GM12878 (cell line): ENCODE measurements around the gene CYYR1. TPM values are rescaled to one million over a fixed set of nuclear protein-coding genes. Genes with fewer than 3 reads are reported as not detected.

Source experiments
- ATAC-seq: fragments of 200-7000 bp; cut with Tn5 transposase; 3 replicates; pipeline ENCODE4 v1.9.1; 2020; ENCODE audit warnings: mild to moderate bottlenecking, moderate library complexity
- BruUV-seq: library from RNA; stranded (reverse); fragments of 400-500 nt; replicated peaks from 2 replicates; lab custom pipeline; 2021; lab: Mats Ljungman, UMichigan
- CTCF ChIA-PET: fragments of 300-600 bp; sonication (Branson Sonifier 250); formaldehyde crosslinking; extraction: SDS; loops from one replicate; lab custom pipeline; 2021; ENCODE audit warnings: inconsistent platforms; lab: Yijun Ruan, JAX
- POLR2A ChIA-PET: fragments of 350-600 bp; formaldehyde crosslinking; extraction: SDS; loops from one replicate; lab custom pipeline; 2021; ENCODE audit warnings: inconsistent platforms; lab: Charles Lee
- RAD21 ChIA-PET: fragments of 300-600 bp; sonication (Branson Sonifier 250); formaldehyde crosslinking; loops from one replicate; lab custom pipeline; 2023; ENCODE audit warnings: antibody characterized with exemption; ENCODE audit not compliant: unreplicated experiment; lab: Charles Lee
- SMC1A ChIA-PET: fragments of 300-600 bp; sonication (Branson Sonifier 250); formaldehyde crosslinking; loops from one replicate; lab custom pipeline; 2023; ENCODE audit not compliant: unreplicated experiment, uncharacterized antibody; lab: Charles Lee
- DNase-seq: peaks from one replicate; pipeline ENCODE4 v3.0.0-alpha.2; 2011; ENCODE audit warnings: low read depth, low spot score
- FAIRE-seq: peaks from 3 replicates; lab custom pipeline; 2011; peaks lifted over from hg19 to GRCh38; lab: Jason Lieb, UNC
- H2AFZ ChIP-seq: 2 replicates; pipeline ENCODE4 v1.6.0; 2011; ENCODE audit warnings: low read depth, low read length, control low read depth; ENCODE audit not compliant: control insufficient read depth
- H3K27ac ChIP-seq: 2 replicates; pipeline ENCODE4 v1.5.1; 2011; ENCODE audit warnings: control low read depth; ENCODE audit not compliant: control insufficient read depth, insufficient read depth
- H3K27me3 ChIP-seq, 2 experiments: replicated peaks in 1 of 2; 2 replicates each; pipeline versions ENCODE4 v1.6.0 to v1.6.1; 2011; ENCODE audit warnings: low read length in 1 of 2; ENCODE audit not compliant: control insufficient read depth in 2 of 2, insufficient read depth in 2 of 2
- H3K36me3 ChIP-seq, 2 experiments: 2 replicates each; pipeline ENCODE4 v1.5.1; 2011; ENCODE audit warnings: low read length in 1 of 2; ENCODE audit not compliant: control insufficient read depth in 2 of 2, insufficient read depth in 2 of 2
- H3K4me1 ChIP-seq: 2 replicates; pipeline ENCODE4 v1.6.1; 2011; ENCODE audit warnings: mild to moderate bottlenecking, low read length, moderate library complexity, mixed read lengths; ENCODE audit not compliant: control insufficient read depth, insufficient read depth
- H3K4me2 ChIP-seq: 2 replicates; pipeline ENCODE4 v1.6.0; 2011; ENCODE audit warnings: control low read depth; ENCODE audit not compliant: control insufficient read depth, insufficient read depth
- H3K4me3 ChIP-seq: fragments of 200-600 bp; sonication (generic); 2 replicates; pipeline ENCODE4 v1.5.1; 2016
- H3K79me2 ChIP-seq: 2 replicates; pipeline ENCODE4 v1.6.0; 2011; ENCODE audit warnings: low read length; ENCODE audit not compliant: control insufficient read depth, insufficient read depth
- H3K9ac ChIP-seq: 2 replicates; pipeline ENCODE4 v1.8.0; 2011; ENCODE audit warnings: low read length, control low read depth, mixed read lengths; ENCODE audit not compliant: control insufficient read depth, insufficient read depth
- H3K9me3 ChIP-seq: replicated peaks from 3 replicates; pipeline ENCODE4 v1.5.1; 2011; ENCODE audit warnings: mild to moderate bottlenecking, low read length; ENCODE audit not compliant: control insufficient read depth, insufficient read depth
- H4K20me1 ChIP-seq: 2 replicates; pipeline ENCODE4 v1.6.0; 2011; ENCODE audit not compliant: control insufficient read depth, insufficient read depth
- CBX3 ChIP-seq: fragments of 200-600 bp; sonication (generic); IDR thresholded peaks from 2 replicates; pipeline ENCODE4 v1.6.1; 2016; ENCODE audit warnings: low read depth, borderline replicate concordance
- EED ChIP-seq: sonication (generic); IDR thresholded peaks from 2 replicates; pipeline ENCODE4 v1.6.1; 2016; ENCODE audit warnings: antibody characterized with exemption, low read depth
- KAT2A ChIP-seq: conservative IDR thresholded peaks from 2 replicates; pipeline ENCODE4 v1.6.1; 2011; ENCODE audit warnings: low read depth, low read length; ENCODE audit not compliant: control insufficient read depth
- LARP7 ChIP-seq: fragments of 450-650 bp; IDR thresholded peaks from 2 replicates; pipeline ENCODE4 v1.6.1; 2017; ENCODE audit warnings: mild to moderate bottlenecking
- MLLT1 ChIP-seq: fragments of 450-650 bp; IDR thresholded peaks from 2 replicates; pipeline ENCODE4 v1.6.1; 2016; ENCODE audit warnings: mild to moderate bottlenecking
- NKRF ChIP-seq: fragments of 450-650 bp; conservative IDR thresholded peaks from 2 replicates; pipeline ENCODE4 v1.6.1; 2017; ENCODE audit warnings: mild to moderate bottlenecking, moderate library complexity
- PBX3 ChIP-seq: IDR thresholded peaks from 2 replicates; pipeline ENCODE4 v1.6.1; 2011; ENCODE audit warnings: mild to moderate bottlenecking, low read depth, low read length, moderate library complexity; ENCODE audit not compliant: insufficient replicate concordance
- PKNOX1 ChIP-seq: fragments of 450-650 bp; IDR thresholded peaks from 2 replicates; pipeline ENCODE4 v1.6.1; 2016; ENCODE audit warnings: mild to moderate bottlenecking
- POU2F2 ChIP-seq: IDR thresholded peaks from 3 replicates; pipeline ENCODE4 v1.6.1; 2011; ENCODE audit warnings: low read depth, mild to moderate bottlenecking, low read length, borderline replicate concordance
- RUNX3 ChIP-seq: IDR thresholded peaks from 2 replicates; pipeline ENCODE4 v1.6.1; 2012; ENCODE audit warnings: low read length, inconsistent platforms
- ZNF622 ChIP-seq: fragments of 450-650 bp; IDR thresholded peaks from 2 replicates; pipeline ENCODE4 v1.6.1; 2017; ENCODE audit warnings: mild to moderate bottlenecking, inconsistent platforms
- WGBS: methylation state at CpG from one replicate; pipeline ENCODE4 v1.1.6; 2016; ENCODE audit warnings: low lambda C conversion rate; ENCODE audit not compliant: insufficient replicate concordance, insufficient coverage; ENCODE audit errors: missing lambda C conversion rate; 5-methylcytosine and 5-hydroxymethylcytosine counted together
- in situ Hi-C: fragments of 300-500 bp; cut with MboI; formaldehyde crosslinking; loops from 9 replicates; pipeline ENCODE4 v1.14.3; 2018; ENCODE audit warnings: mixed read lengths
- intact Hi-C: fragments of 100-400 bp; cut with micrococcal nuclease; formaldehyde crosslinking; loops from one replicate; pipeline ENCODE4 v1.14.2; 2022; ENCODE audit not compliant: unreplicated experiment
- polyA plus RNA-seq, 11 experiments: library from polyadenylated mRNA; depleted of rRNA in 4 of 11; unstranded in 6 of 11; stranded (reverse) in 5 of 11; fragments of >200 nt; fragmentation: Nextera tagmentation in 4 of 11; fragmentation: Illumina TruSeq in 1 of 11; extraction: Ambion mirVana in 4 of 11; extraction: Trizol in 1 of 11; gene quantifications; 1 replicate in 1 of 11; 2 replicates in 10 of 11; pipeline versions ENCODE4 v1.2.1 to v1.2.3, GENCODE V29; 2011 to 2016; ENCODE audit warnings: inconsistent platforms in 2 of 11, missing spikeins in 2 of 11, low read depth in 1 of 11
- total RNA-seq, 4 experiments: library from RNA; depleted of rRNA in 3 of 4; stranded (reverse); fragments of >200 nt in 3 of 4; fragmentation: Illumina TruSeq in 1 of 4; extraction: Trizol in 1 of 4; gene quantifications; 2 replicates each; pipeline versions ENCODE4 v1.2.1 to v1.2.3, GENCODE V29; 2013 to 2021

CYYR1 gene
- total and polyA plus RNA-seq, 10 of the 15 experiments (the other 5 are each of a cell fraction or from before 2014, with no cell fraction given): 0.11 to 0.13 TPM; not detected in 8

- Histone ChIP-seq H3K4me1 (no peaks in the 10 kb centered on the region), H3K36me3 (no peaks in the 10 kb centered on the region), H3K9me3 (no peaks in the 10 kb centered on the region), H3K79me2 (no peaks in the 10 kb centered on the region), H3K9ac (no peak overlapping the region), H3K27ac (no peak overlapping the region), H4K20me1 (no peaks in the 10 kb centered on the region), H3K4me2 (no peak overlapping the region), H2AFZ (no peak overlapping the region), H3K4me3 (no peak overlapping the region), H3K27me3 (no peaks in the 10 kb centered on the region)
- ChIA-PET CTCF (no interaction called here), RAD21 (no interaction called here), POLR2A (no interaction called here), SMC1A (no interaction called here)
- WGBS: 60% methylated on average over 1 of the region's 1 CpG
- FAIRE-seq (no peak), DNase-seq (no peak), ATAC-seq (no peak)
- BruUV-seq: no TSS peak
- in situ Hi-C loops: no loop called here
- intact Hi-C loops: no loop called here
- TF ChIP-seq PKNOX1 (no peak), LARP7 (no peak), POU2F2 (no peak)
These were observed 139.7 kb downstream of the CYYR1 start for GRCh38 chr21:26433386-26433785.

- ChIA-PET RAD21 (no interaction called here), CTCF (no interaction called here), POLR2A (no interaction called here), SMC1A (no interaction called here)
- Histone ChIP-seq H4K20me1 (no peaks in the 10 kb centered on the region), H3K36me3 (no peaks in the 10 kb centered on the region), H2AFZ (no peak overlapping the region), H3K9me3 (no peaks in the 10 kb centered on the region), H3K4me1 (no peaks in the 10 kb centered on the region), H3K27ac (no peak overlapping the region), H3K9ac (no peak overlapping the region), H3K4me3 (no peak overlapping the region), H3K4me2 (no peak overlapping the region), H3K27me3 (no peaks in the 10 kb centered on the region), H3K79me2 (no peaks in the 10 kb centered on the region)
- ATAC-seq (no peak), DNase-seq (no peak), FAIRE-seq (no peak)
- in situ Hi-C loops (no loop called here), intact Hi-C loops (no loop called here)
- TF ChIP-seq NKRF: no peak
- no peak for TF ChIP-seq EED
- no peak for TF ChIP-seq CBX3
- TF ChIP-seq PBX3: no peak
- no peak for TF ChIP-seq MLLT1
- no peak for TF ChIP-seq KAT2A
- peak; percentile 47 for TF ChIP-seq RUNX3
- no peak for TF ChIP-seq ZNF622
- BruUV-seq: no TSS peak
- 22% methylated on average over 5 of the region's 5 CpGs for WGBS
These were observed 140.7 kb downstream of the CYYR1 start for GRCh38 chr21:26432410-26432809.
